GM19193 (cell line): ENCODE data around the gene DDX54.

Experiments
- POLR2A ChIP-seq: IDR thresholded peaks from 4 replicates; pipeline ENCODE4 v1.6.1; 2011; ENCODE audit not compliant: insufficient read depth, insufficient read length; ENCODE audit errors: extremely low read depth

DDX54 gene

GRCh38 chr12:113202300-113203075 is 17.2 kb upstream of the DDX54 start:
- TF ChIP-seq POLR2A, result no peak

- TF ChIP-seq POLR2A, result no peak
These were observed 16.2 kb upstream of the DDX54 start for GRCh38 chr12:113201187-113202177.

GRCh38 chr12:113200021-113200797 is 14.9 kb upstream of the DDX54 start:
- TF ChIP-seq POLR2A, result no peak

- no peak for TF ChIP-seq POLR2A
These were observed 13.0 kb upstream of the DDX54 start for GRCh38 chr12:113198296-113198695.

- no peak for TF ChIP-seq POLR2A
These were observed 12.3 kb upstream of the DDX54 start for GRCh38 chr12:113197518-113198077.

GRCh38 chr12:113196990-113197389 is 11.7 kb upstream of the DDX54 start:
- TF ChIP-seq POLR2A, result no peak

- TF ChIP-seq POLR2A, result no peak
These were observed 11.3 kb upstream of the DDX54 start for GRCh38 chr12:113196582-113196981.

GRCh38 chr12:113195598-113195997 is 10.3 kb upstream of the DDX54 start:
- TF ChIP-seq POLR2A, result no peak

- no peak for TF ChIP-seq POLR2A
These were observed 9.7 kb upstream of the DDX54 start for GRCh38 chr12:113194971-113195391.

GRCh38 chr12:113191227-113191626 is 5.9 kb upstream of the DDX54 start:
- TF ChIP-seq POLR2A, result no peak

- TF ChIP-seq POLR2A, result no peak
These were observed 5.5 kb upstream of the DDX54 start for GRCh38 chr12:113190761-113191160.

GRCh38 chr12:113189361-113189760 is 4.1 kb upstream of the DDX54 start:
- no peak for TF ChIP-seq POLR2A

- no peak for TF ChIP-seq POLR2A
These were observed 1.5 kb upstream of the DDX54 start for GRCh38 chr12:113186666-113187325.

GRCh38 chr12:113186033-113186365 is 721 bp upstream of the DDX54 start:
- TF ChIP-seq POLR2A, result no peak

- TF ChIP-seq POLR2A, result no peak
These were observed 438 bp downstream of the DDX54 start for GRCh38 chr12:113184900-113185179.
